ENCODE measurements around the gene GRHPR. TPM values are rescaled to one million over a fixed set of nuclear protein-coding genes. Genes with fewer than 3 reads are reported as not detected.

Gene GRHPR
- total and polyA plus RNA-seq, 10 of the 15 experiments (the other 5 are each of a cell fraction or from before 2014, with no cell fraction given), result 52.4 to 194 (median 126) TPM

GRCh38 chr9:37410969-37411785, 11.3 kb upstream of the GRHPR start:
- H3K4me1 ChIP-seq (ENCODE audit: control insufficient read depth, insufficient read depth, low read length), result peaks cover 73% of the 10 kb centered on the region
- H3K9ac ChIP-seq (ENCODE audit: control insufficient read depth, insufficient read depth, low read length), result peak overlapping the region; percentile 92
- H4K20me1 ChIP-seq (ENCODE audit: control insufficient read depth, insufficient read depth), result no peaks in the 10 kb centered on the region
- ChIA-PET SMC1A (ENCODE audit: uncharacterized antibody, unreplicated experiment) (interaction anchor here (0.6 to 3.6 kb wide), 40 partner anchors 9 to 577 kb away, joined by 3 to 16 read pairs (median 4); partner anchors contain the start of genes GRHPR and TOMM5), CTCF (interaction anchor here (0.6 to 15.1 kb wide), 52 partner anchors 7 to 617 kb away, joined by 3 to 220 read pairs (median 5); partner anchors contain the start of genes GRHPR, POLR1E, TOMM5 and ZBTB5), RAD21 (ENCODE audit: unreplicated experiment) (interaction anchor here (0.5 to 7.5 kb wide), 50 partner anchors 8 to 615 kb away, joined by 3 to 126 read pairs (median 4); partner anchors contain the start of genes GRHPR, ZBTB5 and ZCCHC7), POLR2A (interaction anchor here (0.7 to 15.5 kb wide), 21 partner anchors 8 to 419 kb away, joined by 3 to 212 read pairs (median 4); partner anchors contain the start of genes GRHPR, POLR1E and TOMM5)
- BruUV-seq (replicated peaks), result no TSS peak
- H3K4me2 ChIP-seq (ENCODE audit: control insufficient read depth, insufficient read depth), result peak overlapping the region; percentile 89
- peak; percentile 57 for FAIRE-seq
- peaks cover 39% of the 10 kb centered on the region for H3K79me2 ChIP-seq (ENCODE audit: control insufficient read depth, insufficient read depth, low read length)
- in situ Hi-C loops (cut with MboI), result no loop called here
- peak overlapping the region; percentile 47; the same call in 1 of the 2 replicates for H3K4me3 ChIP-seq
- no peak overlapping the region for H2AFZ ChIP-seq (ENCODE audit: control insufficient read depth, low read depth, low read length)
- no peaks in the 10 kb centered on the region for H3K36me3 ChIP-seq (ENCODE audit: control insufficient read depth in 2 of 2, insufficient read depth in 2 of 2, low read length in 1 of 2)
- no peak for DNase-seq (ENCODE audit: low read depth, low spot score)
- H3K27me3 ChIP-seq (replicated peaks in 1 of 2; ENCODE audit: control insufficient read depth in 2 of 2, insufficient read depth in 2 of 2, low read length in 1 of 2), result no peaks in the 10 kb centered on the region
- WGBS (ENCODE audit: insufficient coverage, insufficient replicate concordance, low lambda C conversion rate, missing lambda C conversion rate), result under 1% methylated on average over 12 of the region's 13 CpGs
- peak overlapping the region; percentile 97 for H3K27ac ChIP-seq (ENCODE audit: control insufficient read depth, insufficient read depth)
- ATAC-seq, result peak; percentile 54
- intact Hi-C loops (cut with micrococcal nuclease; ENCODE audit: unreplicated experiment), result loop anchor here (2.0 kb wide), 1 partner anchor 54 kb away; the partner anchor contains the start of gene ZBTB5
- H3K9me3 ChIP-seq (replicated peaks; ENCODE audit: control insufficient read depth, insufficient read depth, low read length), result no peaks in the 10 kb centered on the region
- no peak for TF ChIP-seq USF1 (IDR thresholded peaks at IDR 0.05; ENCODE audit: borderline replicate concordance, extremely low read length, insufficient read depth, low read depth, low read length)
- no peak for TF ChIP-seq EGR1 (IDR thresholded peaks at IDR 0.05; ENCODE audit: borderline replicate concordance in 1 of 2, low read depth in 2 of 2, low read length in 2 of 2)
- TF ChIP-seq BCL3 (IDR thresholded peaks at IDR 0.05; ENCODE audit: borderline replicate concordance, insufficient read depth, low read depth, low read length, poor library complexity, severe bottlenecking), result peak; percentile 48
- peak; percentile 79 for TF ChIP-seq NR2F1 (conservative IDR thresholded peaks at IDR 0.05)
- no peak for TF ChIP-seq CHD1 (IDR thresholded peaks at IDR 0.05; ENCODE audit: low read depth, low read length)
- TF ChIP-seq ZNF687 (IDR thresholded peaks at IDR 0.05), result peak; percentile 88
- TF ChIP-seq JUNB (IDR thresholded peaks at IDR 0.05), result peak; percentile 82
- TF ChIP-seq IKZF1 (conservative IDR thresholded peaks at IDR 0.05), result peak; percentile 71
- TF ChIP-seq, protein P1, sequence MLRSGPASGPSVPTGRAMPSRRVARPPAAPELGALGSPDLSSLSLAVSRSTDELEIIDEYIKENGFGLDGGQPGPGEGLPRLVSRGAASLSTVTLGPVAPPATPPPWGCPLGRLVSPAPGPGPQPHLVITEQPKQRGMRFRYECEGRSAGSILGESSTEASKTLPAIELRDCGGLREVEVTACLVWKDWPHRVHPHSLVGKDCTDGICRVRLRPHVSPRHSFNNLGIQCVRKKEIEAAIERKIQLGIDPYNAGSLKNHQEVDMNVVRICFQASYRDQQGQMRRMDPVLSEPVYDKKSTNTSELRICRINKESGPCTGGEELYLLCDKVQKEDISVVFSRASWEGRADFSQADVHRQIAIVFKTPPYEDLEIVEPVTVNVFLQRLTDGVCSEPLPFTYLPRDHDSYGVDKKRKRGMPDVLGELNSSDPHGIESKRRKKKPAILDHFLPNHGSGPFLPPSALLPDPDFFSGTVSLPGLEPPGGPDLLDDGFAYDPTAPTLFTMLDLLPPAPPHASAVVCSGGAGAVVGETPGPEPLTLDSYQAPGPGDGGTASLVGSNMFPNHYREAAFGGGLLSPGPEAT (IDR thresholded peaks at IDR 0.05; ENCODE audit: low read depth), result peak; percentile 66; the same call in 1 of the 2 replicates
- no peak for TF ChIP-seq TARDBP (IDR thresholded peaks at IDR 0.05; ENCODE audit: borderline replicate concordance)
- TF ChIP-seq RFX5 (IDR thresholded peaks at IDR 0.05; ENCODE audit: low read depth, low read length), result no peak
- TF ChIP-seq BHLHE40 (IDR thresholded peaks at IDR 0.05; ENCODE audit: borderline replicate concordance in 1 of 2, low read depth in 2 of 2, low read length in 1 of 2), result peak; percentile 66 to 69; a peak in 3 of 4 replicates
- peak; percentile 34; the same call in 1 of the 2 replicates for TF ChIP-seq RB1 (IDR thresholded peaks at IDR 0.05; ENCODE audit: borderline replicate concordance)

Measured in GM12878 (cell line).